ENCODE results near the gene THBS3.

THBS3 gene

DNA sequence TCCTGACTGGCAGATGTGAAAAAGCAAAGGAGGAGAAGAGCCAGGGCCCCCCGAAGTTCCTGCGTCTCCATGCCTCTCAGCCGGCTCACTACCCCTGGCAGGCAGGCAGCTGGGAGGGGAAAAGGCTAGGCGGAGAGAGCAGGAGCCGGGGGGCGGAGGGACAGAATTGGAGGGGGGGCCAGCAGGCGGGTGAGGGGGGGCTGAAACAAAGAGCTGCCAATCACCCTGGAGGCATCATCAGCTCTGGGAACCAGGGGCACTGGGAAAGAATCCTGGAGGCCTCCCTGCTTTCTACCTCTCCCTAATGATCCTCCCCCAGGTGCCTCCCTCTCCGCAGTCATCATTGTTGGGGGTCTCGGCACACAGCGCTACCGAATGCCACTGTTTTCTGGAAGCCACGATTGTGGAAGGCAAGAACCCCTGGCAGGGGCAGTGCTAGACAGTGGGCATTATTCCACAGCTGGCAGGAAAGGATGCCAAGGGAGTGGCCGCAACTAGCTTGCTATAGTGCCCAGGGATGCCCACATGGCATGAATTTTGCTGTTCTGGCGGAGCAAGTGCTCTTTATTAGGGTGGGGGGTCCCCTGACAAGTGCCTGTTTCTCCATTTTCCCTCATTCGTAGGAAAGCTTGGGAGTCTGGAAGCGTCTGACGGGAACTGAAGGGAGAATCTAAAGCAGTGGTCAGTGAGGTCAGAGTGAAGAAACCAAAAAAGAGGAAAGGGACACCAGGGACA lies at the start of gene THBS3:
TSS of gene THBS3 (minus strand) at position 92 of the 735 bp plus-strand sequence. CDS start at position 71, 21 bp downstream.
- no peak for TF ChIP-seq Cebpa-rat (IDR thresholded peaks at IDR 0.05)
- H3K4me3 ChIP-seq = peak within 1 kb of the TSS; percentile 76 to 97 (median 91)
- peaks cover 36 to 48% (median 42%) of the 10 kb centered on the region in 10 experiments for H3K4me1 ChIP-seq
- no peaks in the 10 kb centered on the region for H3K27me3 ChIP-seq
- H3K9me3 ChIP-seq (replicated peaks in 1 of 11) = no peaks in the 10 kb centered on the region
- peaks cover 0 to 22% (median 11%) of the 10 kb centered on the region in 11 experiments; a peak in 13 of 22 replicates for H3K36me3 ChIP-seq
- no peaks in the 10 kb centered on the region for H4K20me1 ChIP-seq
- peak within 1 kb of the TSS; percentile 89 to 100 (median 97) for H3K27ac ChIP-seq
- peak within 1 kb of the TSS; percentile 88 to 100 (median 94) for H3K9ac ChIP-seq
- H3K4me2 ChIP-seq = peak within 1 kb of the TSS; percentile 83 to 98 (median 94)

GRCh38 chr1:155256058-155256852 lies 48.6 kb upstream of the THBS3 start:
- H3K9me3 ChIP-seq (replicated peaks in 1 of 11) = no peaks in the 10 kb centered on the region
- peaks cover 0 to 32% (median 4%) of the 10 kb centered on the region in 11 experiments; a peak in 10 of 22 replicates for H4K20me1 ChIP-seq
- H3K4me2 ChIP-seq = peak overlapping the region; percentile 90 to 100 (median 100)
- H3K9ac ChIP-seq = peak overlapping the region; percentile 72 to 92 (median 83); a peak in 21 of 22 replicates
- no peaks in the 10 kb centered on the region for H3K27me3 ChIP-seq
- peaks cover 47 to 62% (median 55%) of the 10 kb centered on the region in 10 experiments for H3K4me1 ChIP-seq
- H3K4me3 ChIP-seq = peak overlapping the region; percentile 68 to 85 (median 74); a peak in 17 of 20 replicates
- no peak for TF ChIP-seq Cebpa-rat (IDR thresholded peaks at IDR 0.05)
- peak overlapping the region in 10 of 11 experiments; percentile 69 to 88 (median 79); a peak in 16 of 22 replicates for H3K27ac ChIP-seq
- H3K36me3 ChIP-seq = peaks cover 36 to 52% (median 40%) of the 10 kb centered on the region in 11 experiments

GRCh38 chr1:155255243-155256007 lies 47.7 kb upstream of the THBS3 start, which contains the start of gene ENTREP3:
ENTREP3 (minus strand) TSS chr1:155255483; CDS start chr1:155254877, 606 bp downstream.
- H3K9me3 ChIP-seq (replicated peaks in 1 of 11) = no peaks in the 10 kb centered on the region
- H3K4me3 ChIP-seq = peak within 1 kb of the TSS; percentile 68 to 85 (median 74)
- H4K20me1 ChIP-seq = peaks cover 0 to 24% (median 3%) of the 10 kb centered on the region in 11 experiments; a peak in 9 of 22 replicates
- H3K4me1 ChIP-seq = peaks cover 44 to 59% (median 53%) of the 10 kb centered on the region in 10 experiments
- peak within 1 kb of the TSS; percentile 72 to 92 (median 83) for H3K9ac ChIP-seq
- H3K27ac ChIP-seq = peak within 1 kb of the TSS; percentile 69 to 88 (median 78)
- no peak for TF ChIP-seq Cebpa-rat (IDR thresholded peaks at IDR 0.05)
- peak within 1 kb of the TSS; percentile 90 to 100 (median 100) for H3K4me2 ChIP-seq
- peaks cover 35 to 48% (median 39%) of the 10 kb centered on the region in 11 experiments for H3K36me3 ChIP-seq
- H3K27me3 ChIP-seq = no peaks in the 10 kb centered on the region

GRCh38 chr1:155254714-155255242 lies 47.1 kb upstream of the THBS3 start:
- peaks cover 45 to 59% (median 54%) of the 10 kb centered on the region in 10 experiments for H3K4me1 ChIP-seq
- no peaks in the 10 kb centered on the region for H3K27me3 ChIP-seq
- peak overlapping the region; percentile 72 to 92 (median 83) for H3K9ac ChIP-seq
- peak overlapping the region; percentile 90 to 100 (median 100) for H3K4me2 ChIP-seq
- TF ChIP-seq Cebpa-rat (IDR thresholded peaks at IDR 0.05) = no peak
- peak overlapping the region; percentile 69 to 88 (median 78); a peak in 21 of 22 replicates for H3K27ac ChIP-seq
- H3K36me3 ChIP-seq = peaks cover 29 to 42% (median 33%) of the 10 kb centered on the region in 11 experiments
- peak overlapping the region; percentile 68 to 85 (median 74) for H3K4me3 ChIP-seq
- H3K9me3 ChIP-seq (replicated peaks in 1 of 11) = no peaks in the 10 kb centered on the region
- H4K20me1 ChIP-seq = peaks cover 0 to 18% (median 0%) of the 10 kb centered on the region in 11 experiments; a peak in 5 of 22 replicates

- peak overlapping the region; percentile 68 to 85 (median 74) for H3K4me3 ChIP-seq
- peaks cover 25 to 37% (median 28%) of the 10 kb centered on the region in 11 experiments for H3K36me3 ChIP-seq
- no peak for TF ChIP-seq Cebpa-rat (IDR thresholded peaks at IDR 0.05)
- H3K27me3 ChIP-seq = no peaks in the 10 kb centered on the region
- H3K9me3 ChIP-seq (replicated peaks in 1 of 11) = no peaks in the 10 kb centered on the region
- peak overlapping the region in 9 of 11 experiments; percentile 69 to 81 (median 78); a peak in 17 of 22 replicates for H3K27ac ChIP-seq
- peaks cover 47 to 64% (median 57%) of the 10 kb centered on the region in 10 experiments for H3K4me1 ChIP-seq
- H3K9ac ChIP-seq = peak overlapping the region; percentile 72 to 92 (median 83)
- H3K4me2 ChIP-seq = peak overlapping the region; percentile 90 to 100 (median 100)
- H4K20me1 ChIP-seq = peaks cover 0 to 15% (median 0%) of the 10 kb centered on the region in 11 experiments; a peak in 5 of 22 replicates
Observed at GRCh38 chr1:155254228-155254713, 46.6 kb upstream of the THBS3 start.

- Histone ChIP-seq H3K4me2 (peak overlapping the region; percentile 90 to 100 (median 100)), H4K20me1 (peaks cover 0 to 13% (median 0%) of the 10 kb centered on the region in 11 experiments; a peak in 4 of 22 replicates), H3K27ac (peak overlapping the region in 5 of 11 experiments; percentile 69 to 80 (median 77); a peak in 6 of 22 replicates), H3K27me3 (no peaks in the 10 kb centered on the region), H3K9ac (peak overlapping the region; percentile 72 to 92 (median 83)), H3K36me3 (peaks cover 20 to 35% (median 23%) of the 10 kb centered on the region in 11 experiments), H3K4me1 (peaks cover 47 to 65% (median 59%) of the 10 kb centered on the region in 10 experiments), H3K4me3 (peak overlapping the region; percentile 68 to 85 (median 74)), H3K9me3 (replicated peaks in 1 of 11) (no peaks in the 10 kb centered on the region)
- no peak for TF ChIP-seq Cebpa-rat (IDR thresholded peaks at IDR 0.05)
Observed at GRCh38 chr1:155253797-155254196, 46.1 kb upstream of the THBS3 start.

DNA sequence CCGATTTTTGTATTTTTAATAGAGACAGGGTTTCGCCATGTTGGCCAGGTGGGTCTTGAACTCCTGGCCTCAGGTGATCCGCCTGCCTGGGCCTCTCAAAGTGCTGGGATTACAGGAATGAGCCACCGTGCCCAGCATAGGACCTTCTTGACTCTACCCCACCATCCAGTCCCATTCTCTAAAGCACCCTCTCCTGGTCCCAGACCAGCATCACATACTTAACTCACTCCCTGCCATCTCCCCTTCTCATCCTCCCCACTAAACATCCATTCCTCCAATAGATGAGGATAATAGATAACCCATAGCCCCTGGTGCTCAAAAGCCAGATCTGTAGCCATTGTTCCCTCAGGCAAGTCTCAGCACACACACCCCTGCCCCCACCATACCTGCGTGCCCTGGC lies 45.5 kb upstream of the THBS3 start:
- H3K4me2 ChIP-seq = peak overlapping the region; percentile 90 to 100 (median 100)
- H3K36me3 ChIP-seq = peaks cover 15 to 35% (median 20%) of the 10 kb centered on the region in 11 experiments; a peak in 20 of 22 replicates

More for the DNA sequence above, 45.5 kb upstream of the THBS3 start:
- Histone ChIP-seq H3K9ac (peak overlapping the region in 9 of 11 experiments; percentile 72 to 92 (median 84); a peak in 14 of 22 replicates), H3K4me1 (peaks cover 47 to 65% (median 59%) of the 10 kb centered on the region in 10 experiments), H3K4me3 (peak overlapping the region in 6 of 10 experiments; percentile 7 to 85 (median 72); a peak in 8 of 20 replicates), H3K27ac (no peak overlapping the region), H4K20me1 (peaks cover 0 to 13% (median 0%) of the 10 kb centered on the region in 11 experiments; a peak in 4 of 22 replicates), H3K9me3 (replicated peaks in 1 of 11) (no peaks in the 10 kb centered on the region), H3K27me3 (no peaks in the 10 kb centered on the region)
- TF ChIP-seq Cebpa-rat (IDR thresholded peaks at IDR 0.05) = no peak

Measured in BLaER1 treated with 17β-estradiol and CSF1 and Interleukin-3, amounts not matched to agents 10 nM and 100 nM (cell line).